Activated CD4-positive, alpha-beta T cell treated with anti-CD3 and anti-CD28 coated beads, Interleukin-2, amount 10 ng/mL, durations not matched to agents 7 days and 5 days (primary cell): ENCODE measurements around the gene LCN12. TPM values are rescaled to one million over a fixed set of nuclear protein-coding genes. Genes with fewer than 3 reads are reported as not detected.

Experiments used
- CTCF ChIA-PET: fragments of 350-600 bp; sonication (Branson Sonifier 250); formaldehyde crosslinking; loops from one replicate; lab custom pipeline; 2021; ENCODE audit warnings: antibody characterized with exemption; lab: Charles Lee
- POLR2A ChIA-PET: fragments of 350-600 bp; sonication (Branson Sonifier 250); formaldehyde crosslinking; loops from one replicate; lab custom pipeline; 2021; ENCODE audit warnings: antibody characterized with exemption; lab: Charles Lee
- DNase-seq: peaks from one replicate; pipeline ENCODE4 v3.0.0-alpha.2; 2020
- H3K27ac Mint-ChIP-seq: one replicate; pipeline ENCODE4 v1.8.0; 2021; ENCODE audit warnings: mild to moderate bottlenecking, moderate library complexity, mixed read lengths
- H3K27me3 Mint-ChIP-seq: one replicate; pipeline ENCODE4 v1.8.0; 2021; ENCODE audit warnings: mixed read lengths
- H3K36me3 Mint-ChIP-seq: one replicate; pipeline ENCODE4 v1.8.0; 2021; ENCODE audit warnings: low read depth, mixed read lengths
- H3K4me1 Mint-ChIP-seq: one replicate; pipeline ENCODE4 v1.8.0; 2021; ENCODE audit warnings: mixed read lengths
- H3K4me3 Mint-ChIP-seq: one replicate; pipeline ENCODE4 v1.8.0; 2021; ENCODE audit warnings: mild to moderate bottlenecking, moderate library complexity, mixed read lengths
- H3K9me3 Mint-ChIP-seq: one replicate; pipeline ENCODE4 v1.8.0; 2021; ENCODE audit warnings: mixed read lengths
- total RNA-seq, 2 experiments: library from RNA; stranded (reverse); gene quantifications; one replicate each; pipeline ENCODE4 v1.2.3, GENCODE V29; 2021

Gene LCN12
- total RNA-seq, 2 experiments from 2014 or later = 3.1 to 3.5 TPM

DNA sequence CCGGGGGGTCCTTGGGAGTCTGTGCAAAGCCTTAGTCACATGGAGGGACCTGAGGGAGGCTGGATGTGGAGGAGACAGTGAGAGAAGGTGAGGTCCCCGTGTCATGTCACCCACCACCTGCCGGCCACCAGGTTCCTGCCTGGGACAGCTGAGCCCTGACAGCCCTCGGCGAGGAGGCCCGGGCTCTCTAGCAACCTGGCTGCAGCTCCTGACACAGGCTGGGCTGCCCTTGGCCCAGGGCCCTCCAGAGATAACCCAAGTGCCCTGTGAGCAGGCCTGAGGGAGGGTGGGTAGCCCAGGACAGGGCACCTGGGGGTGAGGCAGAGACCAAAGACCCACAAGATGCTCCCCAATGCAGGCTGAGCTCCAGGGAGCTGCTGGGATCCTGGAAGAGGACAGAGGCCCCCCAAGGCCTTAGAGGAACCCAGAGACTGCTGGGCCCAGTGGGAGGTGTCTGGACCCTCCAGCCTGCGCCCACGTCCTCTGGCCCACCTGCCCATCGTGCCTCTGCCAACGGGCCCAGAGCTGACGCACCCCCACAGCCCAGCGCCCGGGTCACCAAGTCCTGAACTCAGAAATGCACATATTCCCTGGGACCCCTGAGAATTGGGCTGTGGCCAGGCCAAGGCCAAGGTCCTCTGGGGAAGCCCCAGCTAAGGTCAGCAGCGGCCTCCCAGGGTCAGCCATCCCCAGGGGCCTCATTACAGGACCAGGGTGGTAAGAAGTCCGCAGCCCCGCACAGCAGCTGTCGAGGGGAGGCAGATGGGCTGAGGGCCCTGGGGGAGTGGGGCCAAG, 16.5 kb downstream of the LCN12 start:
- no peak for DNase-seq
- no peaks in the 10 kb centered on the region for H3K9me3 Mint-ChIP-seq
- no peak overlapping the region for H3K27ac Mint-ChIP-seq
- peaks cover 21% of the 10 kb centered on the region for H3K4me1 Mint-ChIP-seq
- peaks cover 3% of the 10 kb centered on the region for H3K27me3 Mint-ChIP-seq
- no peak overlapping the region for H3K4me3 Mint-ChIP-seq
- ChIA-PET CTCF (interaction anchor here (1.9 kb wide), 1 partner anchor 10 kb away, joined by 5 read pairs; no protein-coding TSS in a partner anchor), POLR2A (no interaction called here)
- H3K36me3 Mint-ChIP-seq = no peaks in the 10 kb centered on the region

GRCh38 chr9:136969150-136969549, 17.1 kb downstream of the LCN12 start:
- Mint-ChIP-seq H3K27me3 (peaks cover 3% of the 10 kb centered on the region), H3K4me1 (peaks cover 21% of the 10 kb centered on the region), H3K9me3 (no peaks in the 10 kb centered on the region), H3K27ac (no peak overlapping the region), H3K36me3 (no peaks in the 10 kb centered on the region), H3K4me3 (no peak overlapping the region)
- POLR2A ChIA-PET = no interaction called here
- no peak for DNase-seq
- CTCF ChIA-PET = interaction anchor here (1.6 to 1.9 kb wide), 2 partner anchors 9 to 78 kb away, joined by 3 to 5 read pairs; no protein-coding TSS in a partner anchor

GRCh38 chr9:136969774-136970173, 17.7 kb downstream of the LCN12 start:
- ChIA-PET POLR2A (no interaction called here), CTCF (interaction anchor here (1.6 kb wide), 1 partner anchor 77 kb away, joined by 3 read pairs; no protein-coding TSS in a partner anchor)
- Mint-ChIP-seq H3K36me3 (no peaks in the 10 kb centered on the region), H3K4me1 (peaks cover 18% of the 10 kb centered on the region), H3K27ac (no peak overlapping the region), H3K27me3 (peaks cover 3% of the 10 kb centered on the region), H3K9me3 (no peaks in the 10 kb centered on the region), H3K4me3 (no peak overlapping the region)
- DNase-seq = no peak

- ChIA-PET POLR2A (no interaction called here), CTCF (interaction anchor here (1.6 kb wide), 1 partner anchor 76 kb away, joined by 3 read pairs; no protein-coding TSS in a partner anchor)
- Mint-ChIP-seq H3K27ac (no peak overlapping the region), H3K4me1 (peaks cover 19% of the 10 kb centered on the region), H3K4me3 (no peak overlapping the region), H3K27me3 (peaks cover 3% of the 10 kb centered on the region), H3K36me3 (no peaks in the 10 kb centered on the region), H3K9me3 (no peaks in the 10 kb centered on the region)
- no peak for DNase-seq
Measured at GRCh38 chr9:136970361-136970760, 18.3 kb downstream of the LCN12 start.

DNA sequence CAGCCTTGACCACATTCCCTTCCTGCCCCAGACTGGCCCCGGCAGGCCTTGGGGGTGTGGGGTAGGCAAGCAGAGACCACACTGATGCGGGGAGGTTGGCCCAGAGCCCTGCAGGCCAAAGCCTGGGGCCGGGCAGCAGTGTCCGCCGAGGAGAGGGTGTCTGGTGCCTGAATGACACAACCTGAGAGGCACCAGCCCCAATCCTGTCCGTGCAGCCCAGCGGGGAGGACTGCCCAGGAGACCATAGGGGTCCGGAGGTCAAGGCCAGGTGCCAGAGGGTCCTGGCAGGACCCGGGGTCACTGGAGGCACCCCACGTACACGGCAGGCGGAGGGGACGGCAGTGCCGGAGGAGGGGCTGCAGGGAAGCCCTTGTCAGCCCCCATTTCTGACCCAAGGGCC, 19.7 kb downstream of the LCN12 start:
- H3K4me1 Mint-ChIP-seq = peaks cover 12% of the 10 kb centered on the region
- no peaks in the 10 kb centered on the region for H3K36me3 Mint-ChIP-seq
- no peaks in the 10 kb centered on the region for H3K9me3 Mint-ChIP-seq
- ChIA-PET POLR2A (no interaction called here), CTCF (no interaction called here)
- no peak overlapping the region for H3K27ac Mint-ChIP-seq
- H3K27me3 Mint-ChIP-seq = peaks cover 1% of the 10 kb centered on the region
- H3K4me3 Mint-ChIP-seq = no peak overlapping the region
- DNase-seq = no peak

DNA sequence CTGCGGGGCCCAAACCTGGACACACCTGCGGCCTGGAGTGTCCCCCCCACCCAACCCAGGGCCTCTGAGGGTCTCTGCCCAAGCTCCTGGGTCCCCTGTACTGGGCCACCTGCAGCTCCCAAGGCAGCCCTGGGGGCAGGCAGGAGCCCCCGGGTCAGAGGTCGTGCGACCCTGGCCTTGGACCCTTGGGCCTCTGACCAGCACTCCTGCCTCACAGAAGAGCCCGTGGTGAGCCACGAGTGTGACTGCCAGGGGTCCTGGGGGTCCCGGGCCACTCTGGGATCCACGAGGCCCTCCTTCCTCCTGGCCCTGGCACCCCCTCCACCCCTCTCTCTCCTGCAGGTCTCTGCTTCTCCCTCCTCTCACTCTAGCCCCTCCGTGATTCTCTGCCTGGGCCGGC, 20.3 kb downstream of the LCN12 start:
- Mint-ChIP-seq H3K4me1 (peaks cover 13% of the 10 kb centered on the region), H3K27me3 (peaks cover 1% of the 10 kb centered on the region), H3K27ac (no peak overlapping the region), H3K9me3 (no peaks in the 10 kb centered on the region), H3K4me3 (no peak overlapping the region), H3K36me3 (no peaks in the 10 kb centered on the region)
- no peak for DNase-seq
- POLR2A ChIA-PET = no interaction called here
- CTCF ChIA-PET = interaction anchor here (3.4 kb wide), 1 partner anchor 27 kb away, joined by 9 read pairs; the partner anchor contains the start of genes C8G and FBXW5

DNA sequence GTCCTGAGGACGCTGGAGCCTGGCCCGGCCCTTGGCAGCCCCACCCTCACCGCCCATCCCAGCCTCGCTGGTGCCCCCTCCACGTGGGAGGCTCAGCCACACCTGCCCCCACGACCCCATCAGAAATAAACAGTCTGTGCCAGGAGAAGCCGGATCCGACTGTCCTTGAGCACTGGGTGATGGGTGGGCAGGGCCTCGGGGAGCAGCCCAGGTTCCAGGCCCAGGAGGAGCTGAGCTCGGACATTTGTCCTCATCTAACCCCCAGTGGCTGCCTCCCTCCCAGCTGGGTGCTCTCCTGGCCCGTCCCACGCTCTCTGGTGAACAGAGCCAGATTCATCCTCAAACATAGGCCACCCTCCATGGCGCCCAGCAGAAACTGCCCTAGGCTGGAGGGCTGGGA, 20.7 kb downstream of the LCN12 start:
- ChIA-PET CTCF (interaction anchor here (0.6 to 3.4 kb wide), 3 partner anchors 20 to 57 kb away, joined by 3 to 9 read pairs (median 3); partner anchors contain the start of genes C8G and FBXW5), POLR2A (no interaction called here)
- Mint-ChIP-seq H3K36me3 (no peaks in the 10 kb centered on the region), H3K4me3 (no peak overlapping the region), H3K27me3 (peaks cover 1% of the 10 kb centered on the region), H3K9me3 (no peaks in the 10 kb centered on the region), H3K27ac (no peak overlapping the region), H3K4me1 (peaks cover 13% of the 10 kb centered on the region)
- no peak for DNase-seq

GRCh38 chr9:136973618-136974617, 21.8 kb downstream of the LCN12 start:
- peak overlapping the region; percentile 57 for H3K27ac Mint-ChIP-seq
- ChIA-PET POLR2A (no interaction called here), CTCF (interaction anchor here (0.6 to 3.4 kb wide), 6 partner anchors 21 to 61 kb away, joined by 3 to 15 read pairs (median 5); partner anchors contain the start of genes C8G and FBXW5)
- H3K27me3 Mint-ChIP-seq = peaks cover 1% of the 10 kb centered on the region
- H3K4me1 Mint-ChIP-seq = peaks cover 13% of the 10 kb centered on the region
- no peak for DNase-seq
- no peaks in the 10 kb centered on the region for H3K36me3 Mint-ChIP-seq
- no peaks in the 10 kb centered on the region for H3K9me3 Mint-ChIP-seq
- no peak overlapping the region for H3K4me3 Mint-ChIP-seq

GRCh38 chr9:136974817-136975535, 22.9 kb downstream of the LCN12 start:
- Mint-ChIP-seq H3K4me3 (peak overlapping the region; percentile 55), H3K4me1 (peaks cover 13% of the 10 kb centered on the region), H3K27ac (peak overlapping the region; percentile 72), H3K27me3 (peaks cover 1% of the 10 kb centered on the region), H3K9me3 (no peaks in the 10 kb centered on the region), H3K36me3 (no peaks in the 10 kb centered on the region)
- CTCF ChIA-PET = interaction anchor here (0.6 to 3.4 kb wide), 8 partner anchors 9 to 135 kb away, joined by 3 to 15 read pairs (median 6); partner anchors contain the start of genes C8G and FBXW5
- POLR2A ChIA-PET = no interaction called here
- no peak for DNase-seq

GRCh38 chr9:136975644-136976043, 23.6 kb downstream of the LCN12 start:
- H3K36me3 Mint-ChIP-seq = no peaks in the 10 kb centered on the region
- peaks cover 13% of the 10 kb centered on the region for H3K4me1 Mint-ChIP-seq
- no peaks in the 10 kb centered on the region for H3K9me3 Mint-ChIP-seq
- peak overlapping the region; percentile 55 for H3K4me3 Mint-ChIP-seq
- H3K27me3 Mint-ChIP-seq = peaks cover 1% of the 10 kb centered on the region
- H3K27ac Mint-ChIP-seq = peak overlapping the region; percentile 66
- DNase-seq = peak; percentile 33
- ChIA-PET CTCF (interaction anchor here (0.6 to 3.4 kb wide), 12 partner anchors 8 to 136 kb away, joined by 3 to 15 read pairs (median 4); partner anchors contain the start of genes AJM1, C8G and FBXW5), POLR2A (no interaction called here)

DNA sequence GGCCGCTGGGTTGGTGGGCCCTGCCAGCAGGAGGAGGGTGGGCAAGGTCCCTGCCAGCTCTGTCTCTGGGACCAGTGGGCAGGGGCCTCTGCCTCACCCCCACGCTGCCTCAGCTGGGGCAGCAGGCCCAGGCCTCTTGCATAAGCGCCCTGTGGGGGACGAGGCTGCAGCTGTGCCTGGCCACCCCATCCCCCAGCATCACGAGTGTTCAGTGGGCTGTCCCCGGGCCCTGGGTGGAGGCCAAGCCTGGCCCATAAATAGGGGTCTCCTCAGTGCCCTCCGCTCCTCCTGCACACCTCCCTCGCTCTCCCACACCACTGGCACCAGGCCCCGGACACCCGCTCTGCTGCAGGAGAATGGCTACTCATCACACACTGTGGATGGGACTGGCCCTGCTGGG, 25.1 kb downstream of the LCN12 start, which contains the start of gene PTGDS:
PTGDS (plus strand) TSS at position 282 of the 400 bp plus-strand sequence; CDS start at position 357, 75 bp downstream.
- Mint-ChIP-seq H3K27ac (no peak within 1 kb of the TSS), H3K36me3 (no peaks in the 10 kb centered on the region), H3K9me3 (no peaks in the 10 kb centered on the region), H3K4me3 (no peak within 1 kb of the TSS), H3K27me3 (peaks cover 1% of the 10 kb centered on the region), H3K4me1 (peaks cover 13% of the 10 kb centered on the region)
- ChIA-PET CTCF (interaction anchor here (1.1 to 3.0 kb wide), 2 partner anchors 48 to 58 kb away, joined by 3 to 15 read pairs; no protein-coding TSS in a partner anchor), POLR2A (no interaction called here)
- DNase-seq = no peak
